ENCODE results near the gene LNX2.

The LNX2 gene

DNA sequence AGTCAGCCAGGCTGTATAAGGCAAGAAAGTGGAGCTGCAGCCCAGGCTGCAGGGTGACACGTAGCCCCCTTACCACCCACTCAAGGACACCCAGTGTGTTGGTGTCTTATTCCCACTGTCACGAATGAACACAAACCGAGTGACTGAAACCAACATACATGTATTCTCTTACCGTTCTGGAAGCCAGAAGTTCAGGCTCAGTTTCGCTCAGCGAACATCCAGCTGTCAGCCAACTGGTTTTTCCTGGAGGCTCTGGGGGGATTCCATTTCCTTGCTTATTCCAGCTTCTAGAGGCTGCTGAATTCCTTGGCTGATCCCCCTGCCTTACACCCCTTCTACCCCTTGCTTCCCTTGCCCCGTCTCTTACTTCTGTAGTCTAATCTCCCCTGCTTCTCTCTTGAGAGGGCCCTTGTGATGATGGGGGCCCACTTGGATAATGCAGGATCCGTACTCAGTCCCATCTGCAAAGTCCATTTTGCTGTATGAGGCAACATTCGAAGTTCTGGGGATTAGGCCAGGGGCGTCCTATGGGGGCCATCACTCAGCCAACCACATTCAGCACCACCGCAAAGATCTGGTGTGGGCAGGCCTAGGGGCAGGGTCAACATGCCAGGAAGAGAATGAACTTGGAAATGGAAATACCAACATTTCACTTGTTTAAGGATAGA, 122.6 kb downstream of the LNX2 start:
- DNase-seq = no peak

DNA sequence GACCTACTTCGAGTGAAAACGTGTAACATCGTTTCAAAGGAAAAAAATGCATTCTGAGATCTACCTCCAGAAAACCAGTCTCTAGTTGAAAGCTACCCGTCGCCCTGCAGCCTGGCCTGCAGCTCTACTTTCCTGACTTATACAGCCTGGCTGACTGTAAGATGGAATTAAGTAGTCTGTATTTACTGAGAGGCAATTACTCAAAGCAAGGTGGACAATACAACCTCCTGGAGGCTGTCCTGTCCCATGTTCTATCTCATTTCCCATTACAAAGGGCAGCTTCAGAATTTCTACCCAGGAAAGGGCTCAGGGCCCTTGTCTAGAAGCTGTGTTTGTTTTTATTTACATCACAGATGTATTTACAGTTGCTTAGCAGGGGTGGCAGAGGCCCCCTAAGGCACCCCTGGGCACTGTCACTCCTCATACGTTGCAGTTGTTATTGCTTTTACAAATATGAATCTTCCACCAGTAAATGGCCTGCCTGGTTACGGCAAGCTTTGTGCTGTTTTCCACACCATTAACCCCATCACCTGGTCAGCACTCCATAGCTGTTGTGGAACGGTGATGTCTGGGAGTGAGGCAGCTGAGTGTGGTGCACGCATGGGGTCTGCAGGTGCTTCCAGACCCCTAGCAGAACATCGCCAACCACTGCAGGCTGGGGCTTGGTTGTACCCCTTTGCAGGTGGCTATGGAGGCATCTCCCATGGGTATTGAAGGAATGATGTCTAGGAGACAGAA, 123.6 kb downstream of the LNX2 start:
- no peak for DNase-seq

DNA sequence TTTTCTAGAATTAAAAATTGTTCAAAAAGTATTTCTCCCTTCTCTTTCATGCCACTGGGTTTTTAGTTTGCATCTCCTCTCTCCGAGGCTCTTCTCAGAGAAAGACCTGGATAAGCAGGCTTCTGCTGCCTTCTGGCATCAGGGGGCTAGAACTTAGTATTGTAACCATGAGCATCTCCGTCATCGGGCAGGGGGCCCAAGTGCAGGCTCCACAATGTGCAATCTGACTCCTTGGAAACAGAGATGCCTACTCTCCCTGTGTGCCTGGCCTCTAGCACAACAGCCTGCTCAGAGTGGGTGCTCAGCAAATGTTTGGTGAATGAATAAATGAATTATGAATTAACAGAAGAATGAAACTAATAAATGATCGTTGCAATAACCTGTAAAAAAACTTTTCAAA, 124.3 kb downstream of the LNX2 start:
- no peak for DNase-seq

All from SW 1271 (cell line).